CD4-positive, alpha-beta T cell treated with Interleukin-15 for 4 hours (primary cell): Measurements from ENCODE around the gene CCDC7.
"Not testable (repeated sequence)": the region's sequence is repeated elsewhere in the genome, so short reads cannot be mapped to it uniquely, and the experiment has no call there.

Experiments used
- DNase-seq: peaks from one replicate; pipeline ENCODE4 v3.0.0-alpha.2; 2020; ENCODE audit warnings: low spot score

CCDC7 gene

GRCh38 chr10:32577448-32577847 lies 131.5 kb downstream of the CCDC7 start:
- DNase-seq: no peak

- DNase-seq: no peak
These were observed 137.0 kb downstream of the CCDC7 start for GRCh38 chr10:32582946-32583345.

- not testable (repeated sequence) for DNase-seq
These were observed 152.1 kb downstream of the CCDC7 start for GRCh38 chr10:32598022-32598421.

- DNase-seq: no peak
These were observed 154.4 kb downstream of the CCDC7 start for GRCh38 chr10:32600317-32600716.

GRCh38 chr10:32601562-32601961 lies 155.6 kb downstream of the CCDC7 start:
- not testable (repeated sequence) for DNase-seq

- DNase-seq: no peak
These were observed 159.8 kb downstream of the CCDC7 start for GRCh38 chr10:32605787-32606186.

GRCh38 chr10:32610543-32610942 lies 164.6 kb downstream of the CCDC7 start:
- not testable (repeated sequence) for DNase-seq

- no peak for DNase-seq
These were observed 170.5 kb downstream of the CCDC7 start for GRCh38 chr10:32616438-32616837.

- no peak for DNase-seq
These were observed 172.5 kb downstream of the CCDC7 start for GRCh38 chr10:32618482-32618881.

- no peak for DNase-seq
These were observed 176.0 kb downstream of the CCDC7 start for GRCh38 chr10:32621969-32622368.

GRCh38 chr10:32622409-32622808 lies 176.5 kb downstream of the CCDC7 start:
- no peak for DNase-seq

GRCh38 chr10:32627183-32627582 lies 181.2 kb downstream of the CCDC7 start:
- DNase-seq: no peak

GRCh38 chr10:32629910-32630309 lies 184.0 kb downstream of the CCDC7 start:
- no peak for DNase-seq

GRCh38 chr10:32646535-32646934 lies 200.6 kb downstream of the CCDC7 start:
- DNase-seq: no peak

- peak; percentile 28 for DNase-seq
These were observed 204.3 kb downstream of the CCDC7 start for GRCh38 chr10:32650246-32650655.

- DNase-seq: not testable (repeated sequence)
These were observed 211.5 kb downstream of the CCDC7 start for GRCh38 chr10:32657430-32657829.

GRCh38 chr10:32661346-32661745 lies 215.4 kb downstream of the CCDC7 start:
- no peak for DNase-seq

- no peak for DNase-seq
These were observed 235.0 kb downstream of the CCDC7 start for GRCh38 chr10:32680803-32681557.

GRCh38 chr10:32684291-32684690 lies 238.4 kb downstream of the CCDC7 start:
- no peak for DNase-seq

- DNase-seq: no peak
These were observed 241.2 kb downstream of the CCDC7 start for GRCh38 chr10:32687116-32687515.

- DNase-seq: no peak
These were observed 241.6 kb downstream of the CCDC7 start for GRCh38 chr10:32687546-32687945.

GRCh38 chr10:32692174-32692573 lies 246.2 kb downstream of the CCDC7 start:
- no peak for DNase-seq

- no peak for DNase-seq
These were observed 247.6 kb downstream of the CCDC7 start for GRCh38 chr10:32693441-32693979.

- DNase-seq: not testable (repeated sequence)
These were observed 253.7 kb downstream of the CCDC7 start for GRCh38 chr10:32699683-32700082.
